GM18499 (cell line): Measurements from ENCODE around the gene MMADHC.

Source experiments
- ATAC-seq: cut with Tn5 transposase; IDR thresholded peaks from one replicate; pipeline ENCODE4 v1.9.1; 2021; ENCODE audit warnings: moderate number of reproducible peaks; ENCODE audit not compliant: insufficient read depth, unreplicated experiment

The MMADHC gene

GRCh38 chr2:149559341-149560068 is 28.1 kb downstream of the MMADHC start:
- no peak for ATAC-seq

GRCh38 chr2:149556452-149556851 is 31.1 kb downstream of the MMADHC start:
- no peak for ATAC-seq

- ATAC-seq = no peak
Observed at GRCh38 chr2:149552830-149553229, 34.7 kb downstream of the MMADHC start.

GRCh38 chr2:149552226-149552625 is 35.3 kb downstream of the MMADHC start:
- ATAC-seq = no peak

GRCh38 chr2:149544692-149545091 is 42.9 kb downstream of the MMADHC start:
- ATAC-seq = no peak

- no peak for ATAC-seq
Observed at GRCh38 chr2:149543845-149544244, 43.7 kb downstream of the MMADHC start.

- ATAC-seq = no peak
Observed at GRCh38 chr2:149540138-149540537, 47.4 kb downstream of the MMADHC start.

GRCh38 chr2:149538138-149538833 is 49.3 kb downstream of the MMADHC start:
- ATAC-seq = no peak

GRCh38 chr2:149537092-149537726 is 50.4 kb downstream of the MMADHC start:
- no peak for ATAC-seq

- ATAC-seq = no peak
Observed at GRCh38 chr2:149536649-149537048, 50.9 kb downstream of the MMADHC start.

GRCh38 chr2:149534674-149535073 is 52.9 kb downstream of the MMADHC start:
- no peak for ATAC-seq

GRCh38 chr2:149528983-149529382 is 58.6 kb downstream of the MMADHC start:
- ATAC-seq = no peak

- no peak for ATAC-seq
Observed at GRCh38 chr2:149527998-149528755, 59.4 kb downstream of the MMADHC start.

GRCh38 chr2:149526689-149527088 is 60.9 kb downstream of the MMADHC start:
- ATAC-seq = no peak

GRCh38 chr2:149525323-149525722 is 62.3 kb downstream of the MMADHC start:
- ATAC-seq = no peak
